HepG2 (cell line): ENCODE results near the gene ANKRD40. TPM values are rescaled to one million over a fixed set of nuclear protein-coding genes. Genes with fewer than 3 reads are reported as not detected.

Experiments used
- ARNT2 ChIP-seq: sonication (generic); formaldehyde crosslinking; IDR thresholded peaks from 2 replicates; pipeline ENCODE4 v1.8.0; 2022; ENCODE audit warnings: mild to moderate bottlenecking, low read depth, missing genetic modification reagents, moderate library complexity
- ATAD3A ChIP-seq: sonication (generic); formaldehyde crosslinking; IDR thresholded peaks from 2 replicates; pipeline ENCODE4 v1.4.0; 2020; ENCODE audit warnings: missing genetic modification reagents
- GABPB1 ChIP-seq: IDR thresholded peaks from 2 replicates; pipeline ENCODE4 v1.6.1; 2016; ENCODE audit warnings: mild to moderate bottlenecking, missing genetic modification reagents, moderate library complexity, missing compliant biosample characterization
- GATAD1 ChIP-seq: IDR thresholded peaks from 2 replicates; pipeline ENCODE4 v1.6.1; 2016; ENCODE audit warnings: missing genetic modification reagents, missing compliant biosample characterization
- GATAD2A ChIP-seq: IDR thresholded peaks from 2 replicates; pipeline ENCODE4 v1.6.1; 2016
- HDAC2 ChIP-seq: sonication (generic); formaldehyde crosslinking; IDR thresholded peaks from 2 replicates; pipeline ENCODE4 v1.4.0; 2020; ENCODE audit warnings: missing genetic modification reagents
- HOXA9 ChIP-seq: sonication (generic); formaldehyde crosslinking; IDR thresholded peaks from 2 replicates; pipeline ENCODE4 v1.8.1; 2022; ENCODE audit warnings: missing genetic modification reagents, mild to moderate bottlenecking, moderate library complexity, borderline replicate concordance
- JARID2 ChIP-seq: sonication (generic); formaldehyde crosslinking; IDR thresholded peaks from 2 replicates; pipeline ENCODE4 v1.8.1; 2023; ENCODE audit warnings: missing genetic modification reagents, inconsistent platforms; ENCODE audit not compliant: insufficient replicate concordance
- MAFG ChIP-seq: sonication (generic); formaldehyde crosslinking; IDR thresholded peaks from 2 replicates; pipeline ENCODE4 v1.5.1; 2020; ENCODE audit warnings: mild to moderate bottlenecking, missing genetic modification reagents
- MTA3 ChIP-seq: sonication (generic); formaldehyde crosslinking; IDR thresholded peaks from 2 replicates; pipeline ENCODE4 v1.4.0; 2020; ENCODE audit warnings: missing genetic modification reagents
- NFE2L1 ChIP-seq: sonication (generic); formaldehyde crosslinking; IDR thresholded peaks from 2 replicates; pipeline ENCODE4 v1.4.0; 2020; ENCODE audit warnings: missing genetic modification reagents, mild to moderate bottlenecking, borderline replicate concordance
- PTBP1 ChIP-seq: fragments of 200-400 bp; formaldehyde crosslinking; IDR thresholded peaks from 2 replicates; pipeline ENCODE4 v1.6.1; 2018; ENCODE audit warnings: low read length, low read depth; ENCODE audit not compliant: poor library complexity, severe bottlenecking
- TAF15 ChIP-seq: fragments of 200-400 bp; formaldehyde crosslinking; IDR thresholded peaks from one replicate; pipeline ENCODE4 v1.6.1; 2018; ENCODE audit warnings: mild to moderate bottlenecking, low read depth, low read length; ENCODE audit not compliant: poor library complexity, severe bottlenecking
- THAP11 ChIP-seq: IDR thresholded peaks from 2 replicates; pipeline ENCODE4 v1.6.1; 2016; ENCODE audit warnings: missing biosample characterization, missing genetic modification reagents
- ZBTB3 ChIP-seq: sonication (generic); formaldehyde crosslinking; IDR thresholded peaks from 2 replicates; pipeline ENCODE4 v1.4.0; 2020; ENCODE audit warnings: low read depth, mild to moderate bottlenecking, moderate library complexity, missing genetic modification reagents, borderline replicate concordance
- ZNF557 ChIP-seq: sonication (generic); formaldehyde crosslinking; IDR thresholded peaks from 2 replicates; pipeline ENCODE4 v1.4.0; 2020; ENCODE audit warnings: missing genetic modification reagents
- ZNF674 ChIP-seq: sonication (generic); formaldehyde crosslinking; IDR thresholded peaks from 2 replicates; pipeline ENCODE4 v1.5.0; 2020; ENCODE audit warnings: low read depth, mild to moderate bottlenecking, missing genetic modification reagents
- ZNF841 ChIP-seq: sonication (generic); formaldehyde crosslinking; IDR thresholded peaks from 2 replicates; pipeline ENCODE4 v1.8.1; 2023; ENCODE audit warnings: missing genetic modification reagents, borderline replicate concordance
- polyA plus RNA-seq, 8 experiments: library from polyadenylated mRNA; depleted of rRNA in 3 of 8; stranded (reverse) in 7 of 8; unstranded in 1 of 8; fragments of >200 nt; fragmentation: Illumina TruSeq in 4 of 8; extraction: Trizol in 4 of 8; gene quantifications; 2 replicates each; pipeline versions ENCODE4 v1.2.1 to v1.2.3, GENCODE V29; 2011 to 2016; ENCODE audit warnings: low read depth in 4 of 8, missing spikeins in 1 of 8, mixed read lengths in 1 of 8; ENCODE audit not compliant: insufficient read depth in 1 of 8
- total RNA-seq, 5 experiments: library from RNA; depleted of rRNA; stranded (reverse); fragments of >200 nt; fragmentation: Illumina TruSeq; extraction: Trizol; gene quantifications; 2 replicates each; pipeline ENCODE4 v1.2.3, GENCODE V29; 2016; ENCODE audit warnings: low read depth in 1 of 5
- TF ChIP-seq, protein P1 (sequence below): fragments of 450-650 bp; IDR thresholded peaks from 2 replicates; pipeline ENCODE4 v1.6.1; 2016
- TF ChIP-seq, protein P2 (sequence below): sonication (generic); formaldehyde crosslinking; IDR thresholded peaks from 2 replicates; pipeline ENCODE4 v1.5.0; 2020; ENCODE audit warnings: mild to moderate bottlenecking, low read depth, missing genetic modification reagents, borderline replicate concordance
- TF ChIP-seq, protein P3 (sequence below): sonication (generic); formaldehyde crosslinking; IDR thresholded peaks from 2 replicates; pipeline ENCODE4 v1.4.0; 2020; ENCODE audit warnings: missing genetic modification reagents, borderline replicate concordance
- TF ChIP-seq, protein P4 (sequence below): IDR thresholded peaks from 2 replicates; pipeline ENCODE4 v1.6.1; 2016; ENCODE audit warnings: missing compliant biosample characterization, missing genetic modification reagents, borderline replicate concordance
- TF ChIP-seq, protein P5 (sequence below): sonication (generic); formaldehyde crosslinking; IDR thresholded peaks from 2 replicates; pipeline ENCODE4 v1.5.0; 2020; ENCODE audit warnings: mild to moderate bottlenecking, missing genetic modification reagents

The ANKRD40 gene
- total and polyA plus RNA-seq, 2 of the 13 experiments (the other 11 are each of a cell fraction or from before 2014, with no cell fraction given), result 35.0 to 46.4 TPM

DNA sequence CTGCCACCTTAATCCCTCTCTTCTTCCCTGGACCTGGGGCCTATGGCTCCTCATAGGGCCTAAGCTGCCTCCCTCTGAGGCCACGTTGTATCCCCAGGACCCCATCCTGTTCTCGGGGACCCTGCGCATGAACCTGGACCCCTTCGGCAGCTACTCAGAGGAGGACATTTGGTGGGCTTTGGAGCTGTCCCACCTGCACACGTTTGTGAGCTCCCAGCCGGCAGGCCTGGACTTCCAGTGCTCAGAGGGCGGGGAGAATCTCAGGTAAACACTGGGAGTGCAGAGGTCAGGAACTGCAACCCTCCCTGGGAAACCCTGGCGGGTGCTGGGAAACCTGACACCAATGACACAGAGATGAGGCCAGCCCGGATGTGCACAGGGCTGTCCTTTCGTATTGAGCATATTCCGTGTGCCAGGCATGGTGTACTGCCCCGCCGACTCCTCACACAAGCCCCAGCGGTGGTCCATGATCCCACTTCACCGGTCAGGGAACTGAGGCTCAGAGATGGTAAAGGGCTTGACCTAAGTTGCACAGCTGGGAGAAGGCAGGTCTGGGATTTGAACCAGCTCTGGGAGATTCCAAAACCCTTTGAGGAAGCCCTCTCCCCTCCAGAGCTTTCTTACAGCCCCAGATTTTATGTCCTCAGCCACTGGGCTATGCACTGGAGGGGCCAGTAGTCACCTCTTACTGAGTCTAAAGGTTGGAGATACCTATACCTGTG is 22.9 kb downstream of the ANKRD40 start (continued):
- TF ChIP-seq, protein P1, sequence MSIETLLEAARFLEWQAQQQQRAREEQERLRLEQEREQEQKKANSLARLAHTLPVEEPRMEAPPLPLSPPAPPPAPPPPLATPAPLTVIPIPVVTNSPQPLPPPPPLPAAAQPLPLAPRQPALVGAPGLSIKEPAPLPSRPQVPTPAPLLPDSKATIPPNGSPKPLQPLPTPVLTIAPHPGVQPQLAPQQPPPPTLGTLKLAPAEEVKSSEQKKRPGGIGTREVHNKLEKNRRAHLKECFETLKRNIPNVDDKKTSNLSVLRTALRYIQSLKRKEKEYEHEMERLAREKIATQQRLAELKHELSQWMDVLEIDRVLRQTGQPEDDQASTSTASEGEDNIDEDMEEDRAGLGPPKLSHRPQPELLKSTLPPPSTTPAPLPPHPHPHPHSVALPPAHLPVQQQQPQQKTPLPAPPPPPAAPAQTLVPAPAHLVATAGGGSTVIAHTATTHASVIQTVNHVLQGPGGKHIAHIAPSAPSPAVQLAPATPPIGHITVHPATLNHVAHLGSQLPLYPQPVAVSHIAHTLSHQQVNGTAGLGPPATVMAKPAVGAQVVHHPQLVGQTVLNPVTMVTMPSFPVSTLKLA, result peak; percentile 46
- TF ChIP-seq, protein P2, sequence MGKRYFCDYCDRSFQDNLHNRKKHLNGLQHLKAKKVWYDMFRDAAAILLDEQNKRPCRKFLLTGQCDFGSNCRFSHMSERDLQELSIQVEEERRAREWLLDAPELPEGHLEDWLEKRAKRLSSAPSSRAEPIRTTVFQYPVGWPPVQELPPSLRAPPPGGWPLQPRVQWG (CRISPR knock-in tag), result no peak
- TF ChIP-seq ZBTB3 (peak; percentile 97), TAF15 (no peak), HDAC2 (CRISPR knock-in tag) (peak; percentile 95), PTBP1 (peak; percentile 76), JARID2 (CRISPR knock-in tag) (no peak), ARNT2 (CRISPR knock-in tag) (peak; percentile 76; the same call in 1 of the 2 replicates), GATAD2A (CRISPR knock-in tag) (peak; percentile 99), THAP11 (CRISPR knock-in tag) (peak; percentile 85), ZNF841 (CRISPR knock-in tag) (peak; percentile 79; the same call in 1 of the 2 replicates), ATAD3A (CRISPR knock-in tag) (no peak), NFE2L1 (CRISPR knock-in tag) (no peak), MAFG (CRISPR knock-in tag) (no peak), HOXA9 (no peak), ZNF674 (CRISPR knock-in tag) (0 out of 2 replicates have a peak, but pooled peaks have one; percentile 48), GATAD1 (peak; percentile 80; the same call in 1 of the 2 replicates), GABPB1 (CRISPR knock-in tag) (peak; percentile 82), MTA3 (no peak), ZNF557 (CRISPR knock-in tag) (peak; percentile 38)
- TF ChIP-seq, protein P3, sequence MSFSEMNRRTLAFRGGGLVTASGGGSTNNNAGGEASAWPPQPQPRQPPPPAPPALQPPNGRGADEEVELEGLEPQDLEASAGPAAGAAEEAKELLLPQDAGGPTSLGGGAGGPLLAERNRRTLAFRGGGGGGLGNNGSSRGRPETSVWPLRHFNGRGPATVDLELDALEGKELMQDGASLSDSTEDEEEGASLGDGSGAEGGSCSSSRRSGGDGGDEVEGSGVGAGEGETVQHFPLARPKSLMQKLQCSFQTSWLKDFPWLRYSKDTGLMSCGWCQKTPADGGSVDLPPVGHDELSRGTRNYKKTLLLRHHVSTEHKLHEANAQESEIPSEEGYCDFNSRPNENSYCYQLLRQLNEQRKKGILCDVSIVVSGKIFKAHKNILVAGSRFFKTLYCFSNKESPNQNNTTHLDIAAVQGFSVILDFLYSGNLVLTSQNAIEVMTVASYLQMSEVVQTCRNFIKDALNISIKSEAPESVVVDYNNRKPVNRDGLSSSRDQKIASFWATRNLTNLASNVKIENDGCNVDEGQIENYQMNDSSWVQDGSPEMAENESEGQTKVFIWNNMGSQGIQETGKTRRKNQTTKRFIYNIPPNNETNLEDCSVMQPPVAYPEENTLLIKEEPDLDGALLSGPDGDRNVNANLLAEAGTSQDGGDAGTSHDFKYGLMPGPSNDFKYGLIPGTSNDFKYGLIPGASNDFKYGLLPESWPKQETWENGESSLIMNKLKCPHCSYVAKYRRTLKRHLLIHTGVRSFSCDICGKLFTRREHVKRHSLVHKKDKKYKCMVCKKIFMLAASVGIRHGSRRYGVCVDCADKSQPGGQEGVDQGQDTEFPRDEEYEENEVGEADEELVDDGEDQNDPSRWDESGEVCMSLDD (CRISPR knock-in tag), result 0 out of 2 replicates have a peak, but pooled peaks have one; percentile 16
- TF ChIP-seq, protein P4, sequence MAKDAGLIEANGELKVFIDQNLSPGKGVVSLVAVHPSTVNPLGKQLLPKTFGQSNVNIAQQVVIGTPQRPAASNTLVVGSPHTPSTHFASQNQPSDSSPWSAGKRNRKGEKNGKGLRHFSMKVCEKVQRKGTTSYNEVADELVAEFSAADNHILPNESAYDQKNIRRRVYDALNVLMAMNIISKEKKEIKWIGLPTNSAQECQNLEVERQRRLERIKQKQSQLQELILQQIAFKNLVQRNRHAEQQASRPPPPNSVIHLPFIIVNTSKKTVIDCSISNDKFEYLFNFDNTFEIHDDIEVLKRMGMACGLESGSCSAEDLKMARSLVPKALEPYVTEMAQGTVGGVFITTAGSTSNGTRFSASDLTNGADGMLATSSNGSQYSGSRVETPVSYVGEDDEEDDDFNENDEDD (CRISPR knock-in tag), result peak; percentile 76; the same call in 1 of the 2 replicates
- TF ChIP-seq, protein P5, sequence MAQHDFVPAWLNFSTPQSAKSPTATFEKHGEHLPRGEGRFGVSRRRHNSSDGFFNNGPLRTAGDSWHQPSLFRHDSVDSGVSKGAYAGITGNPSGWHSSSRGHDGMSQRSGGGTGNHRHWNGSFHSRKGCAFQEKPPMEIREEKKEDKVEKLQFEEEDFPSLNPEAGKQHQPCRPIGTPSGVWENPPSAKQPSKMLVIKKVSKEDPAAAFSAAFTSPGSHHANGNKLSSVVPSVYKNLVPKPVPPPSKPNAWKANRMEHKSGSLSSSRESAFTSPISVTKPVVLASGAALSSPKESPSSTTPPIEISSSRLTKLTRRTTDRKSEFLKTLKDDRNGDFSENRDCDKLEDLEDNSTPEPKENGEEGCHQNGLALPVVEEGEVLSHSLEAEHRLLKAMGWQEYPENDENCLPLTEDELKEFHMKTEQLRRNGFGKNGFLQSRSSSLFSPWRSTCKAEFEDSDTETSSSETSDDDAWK (CRISPR knock-in tag), result no peak
